ENCODE results near the gene NOS3.

DNA sequence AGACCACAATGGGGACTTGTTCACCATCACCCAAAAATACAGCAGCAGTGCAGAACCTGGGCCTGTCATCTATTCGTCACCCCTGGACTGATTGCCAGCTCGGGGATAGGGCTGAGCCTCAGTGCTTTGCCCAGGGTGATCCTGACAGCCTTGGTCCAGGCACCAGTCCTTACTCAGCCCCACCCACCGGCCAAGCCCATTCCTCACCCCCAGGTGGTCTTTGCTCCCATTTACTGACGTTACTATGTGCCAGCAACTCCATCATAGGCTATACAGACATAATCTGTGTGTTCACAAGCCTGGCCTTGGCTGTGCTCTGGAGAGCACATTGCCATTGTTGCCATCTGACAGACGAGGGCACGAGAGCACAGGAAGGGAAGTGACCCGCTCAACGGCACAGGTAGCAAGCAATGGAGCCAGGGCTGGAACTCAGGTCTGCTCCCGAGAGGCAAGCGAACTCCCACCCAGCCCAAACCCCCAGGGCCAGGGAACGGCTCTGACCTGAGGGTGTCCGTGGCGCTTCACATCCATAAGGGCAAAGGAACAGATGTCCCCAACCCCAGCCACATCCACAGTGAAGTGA is 26.6 kb downstream of the NOS3 start:
- TF ChIP-seq POLR2AphosphoS5 (IDR thresholded peaks at IDR 0.05) (no peak), POLR2A (IDR thresholded peaks at IDR 0.05) (no peak)
